ENCODE measurements around the gene DNAJC6. TPM values are rescaled to one million over a fixed set of nuclear protein-coding genes. Genes with fewer than 3 reads are reported as not detected.

DNAJC6 gene
- total RNA-seq, 6 experiments from 2014 or later = 0.46 to 2.9 (median 1.2) TPM

DNA sequence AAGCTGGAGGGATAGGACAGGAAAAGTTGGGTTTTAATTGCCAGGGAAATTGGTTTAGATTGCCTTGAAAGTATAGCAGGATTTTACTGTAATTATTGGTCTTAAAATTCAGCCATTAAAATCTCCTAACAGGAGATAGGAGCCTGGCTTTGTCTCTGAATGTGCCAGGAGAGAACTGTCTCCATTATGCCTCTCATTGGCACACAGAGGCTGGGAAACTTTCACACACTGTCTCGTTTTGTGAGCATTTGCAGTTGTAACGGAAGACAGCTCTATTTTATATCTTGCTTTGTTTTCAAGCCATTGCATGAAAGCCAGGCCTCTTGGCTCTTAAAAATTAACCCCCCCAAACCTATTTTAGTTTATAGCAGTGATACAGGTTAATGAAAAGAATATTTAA, 12.5 kb downstream of the DNAJC6 start:
- ATAC-seq = no peak
- TF ChIP-seq, protein P1, sequence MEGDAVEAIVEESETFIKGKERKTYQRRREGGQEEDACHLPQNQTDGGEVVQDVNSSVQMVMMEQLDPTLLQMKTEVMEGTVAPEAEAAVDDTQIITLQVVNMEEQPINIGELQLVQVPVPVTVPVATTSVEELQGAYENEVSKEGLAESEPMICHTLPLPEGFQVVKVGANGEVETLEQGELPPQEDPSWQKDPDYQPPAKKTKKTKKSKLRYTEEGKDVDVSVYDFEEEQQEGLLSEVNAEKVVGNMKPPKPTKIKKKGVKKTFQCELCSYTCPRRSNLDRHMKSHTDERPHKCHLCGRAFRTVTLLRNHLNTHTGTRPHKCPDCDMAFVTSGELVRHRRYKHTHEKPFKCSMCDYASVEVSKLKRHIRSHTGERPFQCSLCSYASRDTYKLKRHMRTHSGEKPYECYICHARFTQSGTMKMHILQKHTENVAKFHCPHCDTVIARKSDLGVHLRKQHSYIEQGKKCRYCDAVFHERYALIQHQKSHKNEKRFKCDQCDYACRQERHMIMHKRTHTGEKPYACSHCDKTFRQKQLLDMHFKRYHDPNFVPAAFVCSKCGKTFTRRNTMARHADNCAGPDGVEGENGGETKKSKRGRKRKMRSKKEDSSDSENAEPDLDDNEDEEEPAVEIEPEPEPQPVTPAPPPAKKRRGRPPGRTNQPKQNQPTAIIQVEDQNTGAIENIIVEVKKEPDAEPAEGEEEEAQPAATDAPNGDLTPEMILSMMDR (IDR thresholded peaks at IDR 0.05) = no peak
- TF ChIP-seq POLR2A (IDR thresholded peaks at IDR 0.05) = no peak
- Histone ChIP-seq H3K27ac (no peak overlapping the region), H3K9me3 (no peaks in the 10 kb centered on the region), H3K4me3 (no peak overlapping the region), H3K27me3 (no peaks in the 10 kb centered on the region), H3K4me1 (no peaks in the 10 kb centered on the region), H3K36me3 (no peaks in the 10 kb centered on the region)
- 14% methylated on average over 2 of the region's 2 CpGs for whole genome bisulfite sequencing (ENCODE audit: insufficient coverage, low coverage, low lambda C conversion rate, missing lambda C conversion rate)
- DNase-seq = no peak
- intact Hi-C loops (cut with DNase I) = no loop called here

GRCh38 chr1:65323246-65323645, 13.9 kb downstream of the DNAJC6 start:
- Histone ChIP-seq H3K4me1 (no peaks in the 10 kb centered on the region), H3K9me3 (no peaks in the 10 kb centered on the region), H3K27ac (no peak overlapping the region), H3K27me3 (no peaks in the 10 kb centered on the region), H3K4me3 (no peak overlapping the region), H3K36me3 (no peaks in the 10 kb centered on the region)
- ATAC-seq = no peak
- TF ChIP-seq POLR2A (IDR thresholded peaks at IDR 0.05) = no peak
- TF ChIP-seq, protein P1 (IDR thresholded peaks at IDR 0.05) = no peak
- 55% methylated on average over 5 of the region's 5 CpGs for WGBS (ENCODE audit: insufficient coverage, low coverage, low lambda C conversion rate, missing lambda C conversion rate)
- DNase-seq = no peak
- intact Hi-C loops (cut with DNase I) = no loop called here

GRCh38 chr1:65330021-65330420, 20.7 kb downstream of the DNAJC6 start:
- ATAC-seq (peak in 1 of 4 donors; percentile 20), DNase-seq (no peak)
- Histone ChIP-seq H3K27ac (no peak overlapping the region), H3K9me3 (no peaks in the 10 kb centered on the region), H3K4me3 (no peak overlapping the region), H3K4me1 (no peaks in the 10 kb centered on the region), H3K27me3 (no peaks in the 10 kb centered on the region), H3K36me3 (no peaks in the 10 kb centered on the region)
- WGBS (ENCODE audit: insufficient coverage, low coverage, low lambda C conversion rate, missing lambda C conversion rate) = 50% methylated on average over 1 of the region's 1 CpG
- TF ChIP-seq POLR2A (IDR thresholded peaks at IDR 0.05) = no peak
- TF ChIP-seq, protein P1 (IDR thresholded peaks at IDR 0.05) = no peak
- intact Hi-C loops (cut with DNase I) = no loop called here

GRCh38 chr1:65330822-65331221, 21.5 kb downstream of the DNAJC6 start:
- intact Hi-C loops (cut with DNase I) = no loop called here
- TF ChIP-seq, protein P1 (IDR thresholded peaks at IDR 0.05) = no peak
- no peak for TF ChIP-seq POLR2A (IDR thresholded peaks at IDR 0.05)
- H3K4me1 ChIP-seq = no peaks in the 10 kb centered on the region
- 58% methylated on average over 6 of the region's 6 CpGs for WGBS (ENCODE audit: insufficient coverage, low coverage, low lambda C conversion rate, missing lambda C conversion rate)
- DNase-seq = no peak
- no peaks in the 10 kb centered on the region for H3K36me3 ChIP-seq
- H3K9me3 ChIP-seq = no peaks in the 10 kb centered on the region
- no peak overlapping the region for H3K4me3 ChIP-seq
- no peak for ATAC-seq
- H3K27ac ChIP-seq = no peak overlapping the region
- no peaks in the 10 kb centered on the region for H3K27me3 ChIP-seq

GRCh38 chr1:65332821-65333220, 23.5 kb downstream of the DNAJC6 start:
- intact Hi-C loops (cut with DNase I) = no loop called here

More at GRCh38 chr1:65332821-65333220, 23.5 kb downstream of the DNAJC6 start:
- 56% methylated on average over 1 of the region's 1 CpG for WGBS (ENCODE audit: insufficient coverage, low coverage, low lambda C conversion rate, missing lambda C conversion rate)
- Histone ChIP-seq H3K36me3 (no peaks in the 10 kb centered on the region), H3K4me3 (no peak overlapping the region), H3K4me1 (no peaks in the 10 kb centered on the region), H3K27me3 (no peaks in the 10 kb centered on the region), H3K9me3 (no peaks in the 10 kb centered on the region), H3K27ac (no peak overlapping the region)
- DNase-seq (no peak), ATAC-seq (no peak)
- TF ChIP-seq, protein P1 (IDR thresholded peaks at IDR 0.05) = no peak
- no peak for TF ChIP-seq POLR2A (IDR thresholded peaks at IDR 0.05)
